GM15510 (cell line): Measurements from ENCODE around the gene GRIP1.

Source experiments
- POLR2A ChIP-seq: IDR thresholded peaks from 3 replicates; pipeline ENCODE4 v1.6.1; 2011; ENCODE audit warnings: borderline replicate concordance; ENCODE audit not compliant: insufficient read length; ENCODE audit errors: extremely low read depth

Gene GRIP1

GRCh38 chr12:66399911-66400306 is 279.0 kb downstream of the GRIP1 start:
- TF ChIP-seq POLR2A = no peak

- no peak for TF ChIP-seq POLR2A
Observed at GRCh38 chr12:66398931-66399910, 279.7 kb downstream of the GRIP1 start.

GRCh38 chr12:66397574-66398290 is 281.1 kb downstream of the GRIP1 start:
- TF ChIP-seq POLR2A = no peak

GRCh38 chr12:66393890-66394289 is 285.0 kb downstream of the GRIP1 start:
- TF ChIP-seq POLR2A = no peak

- TF ChIP-seq POLR2A = no peak
Observed at GRCh38 chr12:66392266-66392915, 286.5 kb downstream of the GRIP1 start.

- TF ChIP-seq POLR2A = no peak
Observed at GRCh38 chr12:66388517-66388916, 290.4 kb downstream of the GRIP1 start.

GRCh38 chr12:66387117-66387516 is 291.8 kb downstream of the GRIP1 start:
- no peak for TF ChIP-seq POLR2A

GRCh38 chr12:66380769-66381535 is 297.9 kb downstream of the GRIP1 start:
- TF ChIP-seq POLR2A = no peak

GRCh38 chr12:66379616-66380015 is 299.3 kb downstream of the GRIP1 start:
- no peak for TF ChIP-seq POLR2A

GRCh38 chr12:66375560-66375959 is 303.3 kb downstream of the GRIP1 start:
- no peak for TF ChIP-seq POLR2A

- TF ChIP-seq POLR2A = no peak
Observed at GRCh38 chr12:66371982-66372381, 306.9 kb downstream of the GRIP1 start.

GRCh38 chr12:66367015-66367667 is 311.7 kb downstream of the GRIP1 start:
- no peak for TF ChIP-seq POLR2A

GRCh38 chr12:66365718-66366490 is 313.0 kb downstream of the GRIP1 start:
- no peak for TF ChIP-seq POLR2A
